ENCODE measurements around the gene CFL1. TPM values are rescaled to one million over a fixed set of nuclear protein-coding genes. Genes with fewer than 3 reads are reported as not detected.

Gene CFL1
- total and polyA plus RNA-seq, 4 donors: 472 to 1,371 (median 1,022) TPM

- peaks cover 1% of the 10 kb centered on the region for H3K27me3 ChIP-seq (ENCODE audit: control insufficient read depth, insufficient read depth, low read length)
- H3K36me3 ChIP-seq (ENCODE audit: control insufficient read depth, insufficient read depth, low read length): peaks cover 19% of the 10 kb centered on the region
- peak; percentile 81 to 99 (median 94) for DNase-seq (ENCODE audit: low read depth in 4 of 6, low spot score in 6 of 6)
- H3K9me3 ChIP-seq (ENCODE audit: control insufficient read depth, insufficient read depth, low read length): no peaks in the 10 kb centered on the region
- peaks cover 62% of the 10 kb centered on the region for H3K4me1 ChIP-seq (ENCODE audit: control insufficient read depth, insufficient read depth, low read length)
- peak within 1 kb of the TSS; percentile 60 for H3K4me3 ChIP-seq (ENCODE audit: low read depth, low read length)
- peak within 1 kb of the TSS; percentile 95 for H3K27ac ChIP-seq (ENCODE audit: low read depth, low read length)
- under 1% methylated on average over 94 of the region's 94 CpGs for WGBS (ENCODE audit: insufficient coverage)
These were observed 32.6 kb upstream of the CFL1 start, which contains the start of gene CCDC85B for GRCh38 chr11:65890324-65891218. TSS of gene CCDC85B (plus strand) at chr11:65890673. CDS start at chr11:65890784, 111 bp downstream.

- Histone ChIP-seq H3K9me3 (ENCODE audit: control insufficient read depth, insufficient read depth, low read length) (no peaks in the 10 kb centered on the region), H3K4me3 (ENCODE audit: low read depth, low read length) (peak within 1 kb of the TSS; percentile 95), H3K27ac (ENCODE audit: low read depth, low read length) (peak within 1 kb of the TSS; percentile 95), H3K4me1 (ENCODE audit: control insufficient read depth, insufficient read depth, low read length) (peaks cover 64% of the 10 kb centered on the region), H3K36me3 (ENCODE audit: control insufficient read depth, insufficient read depth, low read length) (peaks cover 42% of the 10 kb centered on the region), H3K27me3 (ENCODE audit: control insufficient read depth, insufficient read depth, low read length) (no peaks in the 10 kb centered on the region)
- WGBS (ENCODE audit: insufficient coverage): under 1% methylated on average over 57 of the region's 57 CpGs
- peak; percentile 91 to 98 (median 93) for DNase-seq (ENCODE audit: low read depth in 4 of 6, low spot score in 6 of 6)
These were observed 30.3 kb upstream of the CFL1 start, which contains the start of gene FIBP for GRCh38 chr11:65888163-65888814. TSS of gene FIBP (minus strand) at chr11:65888471. CDS start at chr11:65888418, 53 bp downstream.

- peaks cover 59% of the 10 kb centered on the region for H3K4me1 ChIP-seq (ENCODE audit: control insufficient read depth, insufficient read depth, low read length)
- no peak for DNase-seq (ENCODE audit: low read depth in 4 of 6, low spot score in 6 of 6)
These were observed 29.8 kb upstream of the CFL1 start for GRCh38 chr11:65887723-65888162.

GRCh38 chr11:65886826-65887722, 29.1 kb upstream of the CFL1 start:
- Histone ChIP-seq H3K27ac (ENCODE audit: low read depth, low read length) (no peak overlapping the region), H3K27me3 (ENCODE audit: control insufficient read depth, insufficient read depth, low read length) (no peaks in the 10 kb centered on the region), H3K4me3 (ENCODE audit: low read depth, low read length) (peak overlapping the region; percentile 95), H3K4me1 (ENCODE audit: control insufficient read depth, insufficient read depth, low read length) (peaks cover 52% of the 10 kb centered on the region), H3K9me3 (ENCODE audit: control insufficient read depth, insufficient read depth, low read length) (no peaks in the 10 kb centered on the region), H3K36me3 (ENCODE audit: control insufficient read depth, insufficient read depth, low read length) (peaks cover 54% of the 10 kb centered on the region)
- DNase-seq (ENCODE audit: low read depth in 4 of 6, low spot score in 6 of 6): no peak
- WGBS (ENCODE audit: insufficient coverage): 83% methylated on average over 13 of the region's 14 CpGs

More at GRCh38 chr11:65887723-65888162, 29.8 kb upstream of the CFL1 start:
- Histone ChIP-seq H3K27me3 (ENCODE audit: control insufficient read depth, insufficient read depth, low read length) (no peaks in the 10 kb centered on the region), H3K4me3 (ENCODE audit: low read depth, low read length) (peak overlapping the region; percentile 95), H3K36me3 (ENCODE audit: control insufficient read depth, insufficient read depth, low read length) (peaks cover 48% of the 10 kb centered on the region), H3K27ac (ENCODE audit: low read depth, low read length) (peak overlapping the region; percentile 95), H3K9me3 (ENCODE audit: control insufficient read depth, insufficient read depth, low read length) (no peaks in the 10 kb centered on the region)
- WGBS (ENCODE audit: insufficient coverage): under 1% methylated on average over 22 of the region's 23 CpGs

GRCh38 chr11:65885808-65886536, 28.0 kb upstream of the CFL1 start:
- H3K36me3 ChIP-seq (ENCODE audit: control insufficient read depth, insufficient read depth, low read length): peaks cover 63% of the 10 kb centered on the region
- H3K4me3 ChIP-seq (ENCODE audit: low read depth, low read length): no peak overlapping the region
- 100% methylated on average over 3 of the region's 12 CpGs for WGBS (ENCODE audit: insufficient coverage)
- H3K9me3 ChIP-seq (ENCODE audit: control insufficient read depth, insufficient read depth, low read length): no peaks in the 10 kb centered on the region
- no peaks in the 10 kb centered on the region for H3K27me3 ChIP-seq (ENCODE audit: control insufficient read depth, insufficient read depth, low read length)
- no peak overlapping the region for H3K27ac ChIP-seq (ENCODE audit: low read depth, low read length)
- DNase-seq (ENCODE audit: low read depth in 4 of 6, low spot score in 6 of 6): no peak
- peaks cover 41% of the 10 kb centered on the region for H3K4me1 ChIP-seq (ENCODE audit: control insufficient read depth, insufficient read depth, low read length)

GRCh38 chr11:65885231-65885630, 27.3 kb upstream of the CFL1 start:
- Histone ChIP-seq H3K27ac (ENCODE audit: low read depth, low read length) (no peak overlapping the region), H3K36me3 (ENCODE audit: control insufficient read depth, insufficient read depth, low read length) (peaks cover 65% of the 10 kb centered on the region), H3K27me3 (ENCODE audit: control insufficient read depth, insufficient read depth, low read length) (no peaks in the 10 kb centered on the region), H3K4me3 (ENCODE audit: low read depth, low read length) (no peak overlapping the region), H3K4me1 (ENCODE audit: control insufficient read depth, insufficient read depth, low read length) (peaks cover 40% of the 10 kb centered on the region), H3K9me3 (ENCODE audit: control insufficient read depth, insufficient read depth, low read length) (no peaks in the 10 kb centered on the region)
- DNase-seq (ENCODE audit: low read depth in 4 of 6, low spot score in 6 of 6): no peak
- 92% methylated on average over 7 of the region's 7 CpGs for WGBS (ENCODE audit: insufficient coverage)

GRCh38 chr11:65884716-65885092, 26.7 kb upstream of the CFL1 start:
- 25% methylated on average over 9 of the region's 9 CpGs for WGBS (ENCODE audit: insufficient coverage)
- Histone ChIP-seq H3K36me3 (ENCODE audit: control insufficient read depth, insufficient read depth, low read length) (peaks cover 65% of the 10 kb centered on the region), H3K4me1 (ENCODE audit: control insufficient read depth, insufficient read depth, low read length) (peaks cover 36% of the 10 kb centered on the region), H3K27ac (ENCODE audit: low read depth, low read length) (no peak overlapping the region), H3K4me3 (ENCODE audit: low read depth, low read length) (no peak overlapping the region), H3K9me3 (ENCODE audit: control insufficient read depth, insufficient read depth, low read length) (no peaks in the 10 kb centered on the region), H3K27me3 (ENCODE audit: control insufficient read depth, insufficient read depth, low read length) (no peaks in the 10 kb centered on the region)
- peak in 3 of 6 donors; percentile 52 to 84 (median 81) for DNase-seq (ENCODE audit: low read depth in 4 of 6, low spot score in 6 of 6)

- peaks cover 65% of the 10 kb centered on the region for H3K36me3 ChIP-seq (ENCODE audit: control insufficient read depth, insufficient read depth, low read length)
- DNase-seq (ENCODE audit: low read depth in 4 of 6, low spot score in 6 of 6): no peak
- H3K4me3 ChIP-seq (ENCODE audit: low read depth, low read length): no peak overlapping the region
- no peak overlapping the region for H3K27ac ChIP-seq (ENCODE audit: low read depth, low read length)
- peaks cover 31% of the 10 kb centered on the region for H3K4me1 ChIP-seq (ENCODE audit: control insufficient read depth, insufficient read depth, low read length)
- H3K9me3 ChIP-seq (ENCODE audit: control insufficient read depth, insufficient read depth, low read length): no peaks in the 10 kb centered on the region
- H3K27me3 ChIP-seq (ENCODE audit: control insufficient read depth, insufficient read depth, low read length): no peaks in the 10 kb centered on the region
- 85% methylated on average over 26 of the region's 28 CpGs for WGBS (ENCODE audit: insufficient coverage)
These were observed 26.1 kb upstream of the CFL1 start for GRCh38 chr11:65883786-65884715.

All from spinal cord (tissue), 10 donors.